HG03558 (cell line): Measurements from ENCODE around the gene USPL1.
"Not testable (repeated sequence)": the region's sequence is repeated elsewhere in the genome, so short reads cannot be mapped to it uniquely, and the experiment has no call there.

ENCODE experiments used
- ATAC-seq: cut with Tn5 transposase; IDR thresholded peaks from one replicate; pipeline ENCODE4 v1.9.1; 2021; ENCODE audit warnings: moderate number of reproducible peaks; ENCODE audit not compliant: unreplicated experiment; ENCODE audit errors: extremely low read depth

Gene USPL1

DNA sequence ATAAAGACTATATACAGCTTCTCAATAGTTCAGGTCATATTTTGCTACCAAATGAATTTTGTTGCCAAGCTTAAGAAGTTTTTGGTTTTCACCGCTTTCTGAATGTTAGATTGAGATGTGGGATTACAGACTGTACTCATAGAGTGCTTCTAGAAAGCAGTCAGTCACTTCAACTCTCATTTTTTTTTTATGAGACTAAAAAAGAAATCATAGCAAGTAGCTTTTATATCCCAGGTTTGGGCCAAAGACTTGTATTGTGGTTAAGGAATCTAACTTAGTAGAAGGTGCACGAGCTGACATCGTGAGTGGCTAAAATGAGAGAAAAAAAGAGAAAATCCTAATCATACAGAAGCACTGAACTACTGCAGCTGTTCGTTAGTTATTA lies 2.2 kb upstream of the USPL1 start:
- ATAC-seq, result no peak

DNA sequence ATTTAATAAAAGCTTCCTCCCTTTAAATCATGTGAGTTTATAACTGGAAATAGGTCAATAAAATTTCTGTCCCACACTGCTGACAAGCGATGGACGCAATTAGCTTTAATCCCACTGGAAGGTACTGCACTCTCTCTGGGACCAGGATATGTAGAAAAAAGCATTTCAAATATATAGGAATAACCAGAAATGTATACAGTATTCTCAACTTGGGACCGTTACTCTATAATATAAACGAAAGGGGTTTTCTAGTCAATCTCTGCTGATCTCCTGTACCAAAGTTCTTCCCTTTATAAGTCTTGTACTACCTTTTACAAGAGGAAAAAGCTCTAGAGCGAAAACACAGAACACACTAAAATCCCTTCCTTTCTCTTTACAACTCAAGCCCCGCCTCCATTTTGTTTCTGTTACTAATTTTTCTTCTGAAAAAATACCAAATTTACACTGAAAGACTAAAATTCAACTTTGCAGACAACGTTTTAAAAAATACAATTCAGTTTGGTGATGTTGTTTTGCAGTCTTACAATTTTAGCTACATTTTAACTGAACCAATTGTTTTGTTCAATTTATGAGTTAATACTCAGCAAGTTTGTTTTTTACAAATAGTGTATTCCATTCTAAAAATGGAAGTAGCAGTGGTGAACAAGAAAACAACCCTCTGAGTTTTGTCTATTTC lies 1.7 kb upstream of the USPL1 start:
- no peak for ATAC-seq

DNA sequence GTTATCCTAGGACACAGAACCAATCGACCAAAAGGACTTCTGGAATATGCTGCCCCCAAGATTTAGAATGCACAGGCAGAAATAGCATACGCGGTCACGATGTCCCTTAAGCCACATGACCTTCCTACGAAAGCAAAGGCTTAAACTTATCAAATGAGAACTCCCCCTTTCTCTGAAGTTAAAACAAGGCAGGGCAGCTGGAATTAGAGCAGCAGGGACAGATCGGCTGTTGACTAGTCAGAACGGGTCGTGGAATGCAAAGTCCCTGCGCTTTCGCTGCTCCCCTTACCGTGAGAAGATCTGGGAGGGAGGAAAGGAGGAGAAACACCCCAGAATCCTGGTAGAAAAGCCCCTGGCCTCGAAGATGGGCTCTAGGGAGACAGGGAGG lies 799 bp upstream of the USPL1 start:
- ATAC-seq, result peak; percentile 10

DNA sequence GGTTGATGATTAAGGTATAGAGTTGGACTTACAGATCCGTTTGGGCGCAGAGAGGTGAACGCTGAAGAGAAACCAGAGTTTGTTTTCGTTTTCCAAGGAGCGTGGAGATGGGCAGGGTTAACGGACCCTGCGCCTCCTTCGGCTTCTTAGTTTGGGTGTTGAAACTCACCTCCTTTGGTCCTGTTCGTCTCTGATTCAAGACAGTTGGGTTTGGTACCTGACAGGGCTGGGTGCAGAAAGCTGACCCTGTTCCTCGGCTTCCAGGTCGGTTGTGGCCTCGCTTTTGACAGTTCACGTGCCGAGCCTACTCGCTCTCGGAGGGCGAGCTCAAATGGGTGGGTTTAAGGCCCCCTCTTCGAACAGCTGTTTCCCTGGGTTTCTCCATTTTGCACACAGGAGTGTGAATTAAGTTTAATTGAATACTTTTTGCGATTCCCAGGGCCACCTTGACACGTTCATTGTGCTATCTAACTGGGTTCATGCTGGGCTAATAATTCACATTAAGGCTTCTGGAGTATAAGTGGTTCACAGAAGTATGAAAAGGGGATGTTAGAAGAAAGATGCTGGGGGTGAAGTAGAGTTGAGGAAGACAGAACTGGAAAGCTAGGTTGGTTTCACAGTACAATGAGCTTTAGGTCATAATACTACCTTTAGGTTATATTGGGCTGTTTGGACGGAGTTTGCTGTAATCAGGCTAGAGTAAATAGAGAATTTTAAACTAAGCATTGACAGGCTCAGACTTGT lies 638 bp downstream of the USPL1 start:
- no peak for ATAC-seq

DNA sequence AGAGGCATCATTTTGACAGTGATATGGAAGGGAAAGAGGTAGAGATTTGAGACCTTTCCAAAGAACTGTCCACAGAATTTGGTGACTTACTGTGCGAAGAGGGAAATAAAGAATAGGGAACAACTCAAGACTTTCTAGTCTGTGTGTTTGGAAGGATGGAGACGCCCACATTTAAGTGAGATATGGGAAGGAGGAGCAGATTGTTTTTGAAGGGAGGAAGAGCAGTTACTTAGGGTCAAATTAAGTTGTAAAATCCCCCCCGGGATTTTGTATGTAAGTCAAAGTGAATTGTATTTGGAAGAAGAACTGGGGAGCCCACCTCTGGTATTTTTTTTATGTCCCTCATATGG lies 1.2 kb downstream of the USPL1 start:
- ATAC-seq, result no peak

DNA sequence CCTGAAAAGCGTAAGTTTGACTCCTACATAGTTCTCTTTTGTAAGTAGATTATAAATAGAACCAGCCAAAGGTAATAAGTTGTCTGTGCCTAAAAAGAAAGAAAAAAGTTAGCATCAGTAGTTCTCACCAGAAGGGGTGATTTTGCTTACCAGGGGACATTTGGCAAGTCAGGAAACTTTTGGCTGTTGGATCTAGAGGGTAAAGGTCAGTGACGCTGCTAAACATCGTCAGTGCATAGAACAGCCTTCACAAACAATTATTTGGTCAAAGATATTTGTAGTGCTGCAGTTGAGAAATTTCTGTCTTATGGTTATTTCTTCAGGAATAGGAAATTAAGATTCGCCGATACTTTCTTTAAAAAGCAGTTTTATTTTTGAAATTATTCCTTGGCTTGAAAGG lies 2.0 kb downstream of the USPL1 start:
- no peak for ATAC-seq

DNA sequence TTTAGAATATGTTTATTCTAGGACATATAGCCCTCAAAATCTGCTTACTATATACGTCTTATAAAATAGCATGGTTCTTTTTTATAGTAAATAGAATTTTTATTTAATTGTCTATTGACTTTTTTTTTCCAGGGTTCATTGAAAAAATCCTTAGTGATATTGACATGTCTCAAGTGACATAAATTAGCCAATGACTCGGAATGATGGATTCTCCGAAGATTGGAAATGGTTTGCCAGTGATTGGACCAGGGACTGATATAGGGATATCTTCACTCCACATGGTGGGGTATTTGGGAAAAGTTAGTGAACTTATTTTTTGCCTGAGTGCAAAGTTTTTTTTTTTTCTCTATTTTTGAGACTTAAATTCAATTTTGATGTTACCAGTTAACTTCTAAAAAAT lies 3.2 kb downstream of the USPL1 start:
- no peak for ATAC-seq

DNA sequence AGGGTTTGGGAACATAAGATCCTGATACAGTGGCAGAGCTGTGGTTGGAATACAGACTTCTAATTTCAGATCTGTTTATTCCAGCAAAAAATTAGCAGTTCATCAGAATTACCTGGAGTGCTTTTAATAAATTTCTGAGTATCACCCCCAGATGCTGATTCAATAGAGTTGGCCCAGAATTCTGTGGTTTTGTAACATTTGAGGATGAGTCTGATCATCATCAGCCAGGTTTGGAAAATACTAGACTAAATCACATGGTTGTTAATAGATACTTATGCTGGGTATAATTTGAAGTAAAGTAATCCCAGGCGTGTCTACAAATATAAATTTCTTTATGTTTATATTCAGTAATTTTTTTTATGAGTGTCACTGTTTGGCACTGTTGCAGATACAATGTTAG lies 4.8 kb downstream of the USPL1 start:
- ATAC-seq, result no peak

DNA sequence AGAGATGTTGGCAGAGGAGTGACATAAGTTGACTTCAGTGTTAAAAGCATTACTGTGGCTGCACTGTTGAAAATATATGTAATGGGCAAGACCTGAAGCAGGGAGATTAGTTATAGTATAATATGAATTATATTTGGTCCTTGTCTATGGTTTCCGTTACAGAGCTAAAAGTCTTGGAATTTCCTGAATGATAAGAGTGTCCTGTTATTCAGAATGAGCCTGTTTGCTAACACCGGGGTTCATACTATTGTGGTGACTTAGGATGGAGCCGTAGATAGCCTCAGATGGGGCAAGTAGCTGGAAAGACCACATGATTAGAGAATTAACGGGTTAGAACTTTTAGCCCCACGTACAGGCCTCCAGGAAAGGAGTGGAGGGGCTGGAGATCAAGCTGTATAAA lies 5.7 kb downstream of the USPL1 start:
- no peak for ATAC-seq

DNA sequence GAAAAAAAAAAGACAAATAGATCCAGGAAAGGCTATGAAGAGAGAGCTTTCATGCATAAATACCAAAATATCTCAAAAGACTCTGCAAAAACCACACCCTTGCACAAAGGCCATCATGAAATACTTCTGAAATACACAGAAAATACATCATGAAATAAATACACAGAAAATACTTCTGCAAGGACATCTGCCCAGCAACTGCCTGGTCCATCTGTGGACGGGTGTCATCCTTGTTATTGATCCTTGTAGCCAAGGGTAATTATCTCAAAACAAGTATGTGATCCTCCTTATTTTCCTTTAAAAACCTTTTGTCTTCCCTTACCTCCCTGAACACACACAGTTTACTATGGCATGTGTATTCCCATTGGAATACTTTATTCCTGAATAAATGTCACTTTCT lies 6.9 kb downstream of the USPL1 start:
- ATAC-seq, result no peak

DNA sequence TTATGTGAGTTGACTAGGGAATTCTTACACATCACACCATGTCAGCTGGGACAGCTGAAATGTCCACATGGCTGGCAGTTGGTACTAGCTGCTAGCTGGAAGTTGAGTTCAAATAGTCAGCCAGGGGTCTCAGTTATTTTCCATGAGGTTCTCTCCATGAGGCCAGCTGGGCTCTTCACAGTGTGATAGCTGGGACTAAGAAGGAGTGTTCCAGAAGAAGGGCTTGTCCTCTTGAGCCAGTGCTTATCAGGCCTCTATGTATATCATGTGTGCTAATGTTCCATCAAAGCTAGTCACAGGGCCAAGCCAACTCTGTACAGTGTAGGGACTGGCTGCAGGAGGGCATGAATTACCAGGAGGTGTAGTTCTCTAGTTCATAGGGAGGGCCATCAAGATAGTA lies 11.8 kb downstream of the USPL1 start:
- ATAC-seq, result no peak

DNA sequence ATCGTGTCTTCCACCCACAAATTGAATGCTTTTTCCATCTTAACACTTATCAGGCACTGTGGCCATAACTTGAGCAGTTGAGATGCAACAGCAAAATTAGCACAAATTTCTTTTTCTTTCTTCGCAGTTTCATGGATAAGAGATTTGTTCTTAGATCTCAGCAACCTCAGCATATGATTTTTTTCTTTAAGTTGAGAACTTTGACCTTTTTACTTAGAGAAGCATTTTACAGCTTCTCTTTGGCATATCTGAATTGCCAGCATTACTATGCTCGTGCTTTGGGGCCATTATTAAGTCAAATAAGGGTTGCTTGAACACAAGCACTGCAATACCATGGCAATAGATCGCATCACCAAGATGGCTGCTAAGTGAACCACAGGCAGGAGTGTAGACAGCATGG lies 16.1 kb downstream of the USPL1 start:
- ATAC-seq, result no peak

DNA sequence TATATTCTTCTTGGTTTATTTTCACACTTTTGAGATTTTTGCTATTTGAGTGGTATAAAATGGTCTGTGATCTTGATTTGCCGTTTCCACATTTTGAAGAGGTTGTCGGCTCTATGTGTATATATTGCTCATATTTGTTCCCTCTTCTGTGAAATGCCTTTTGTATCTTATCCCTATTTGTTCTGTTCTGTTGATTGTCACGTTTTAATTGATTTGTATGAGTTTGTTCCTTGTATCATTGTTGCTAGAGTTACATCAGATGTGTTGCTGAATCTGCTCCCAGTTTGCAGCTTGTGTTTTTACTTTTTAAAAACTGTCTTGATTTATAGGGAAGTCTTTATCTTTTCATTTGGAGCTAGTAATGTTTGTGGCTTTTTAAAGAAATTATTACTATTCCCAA lies 17.1 kb downstream of the USPL1 start:
- no peak for ATAC-seq

DNA sequence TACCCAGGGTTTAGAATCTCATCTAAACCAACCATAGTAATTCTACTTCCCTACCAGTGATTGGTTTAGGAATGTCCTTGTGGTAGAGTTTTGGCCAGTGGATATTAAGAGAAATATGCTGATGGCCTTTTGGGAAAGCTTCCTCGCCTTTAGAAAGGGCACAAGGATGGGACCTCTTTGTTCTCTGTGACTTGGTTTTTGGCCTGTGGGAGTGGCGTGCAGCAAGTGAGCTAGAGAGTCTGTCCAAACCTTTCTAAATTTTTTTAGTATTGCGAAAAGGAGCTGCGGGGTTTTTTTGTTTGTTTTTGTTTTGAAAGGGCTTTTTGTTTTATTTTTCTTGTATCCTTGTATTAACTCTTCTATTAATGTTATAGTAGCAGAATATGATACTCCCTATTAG lies 20.6 kb downstream of the USPL1 start:
- ATAC-seq, result no peak

DNA sequence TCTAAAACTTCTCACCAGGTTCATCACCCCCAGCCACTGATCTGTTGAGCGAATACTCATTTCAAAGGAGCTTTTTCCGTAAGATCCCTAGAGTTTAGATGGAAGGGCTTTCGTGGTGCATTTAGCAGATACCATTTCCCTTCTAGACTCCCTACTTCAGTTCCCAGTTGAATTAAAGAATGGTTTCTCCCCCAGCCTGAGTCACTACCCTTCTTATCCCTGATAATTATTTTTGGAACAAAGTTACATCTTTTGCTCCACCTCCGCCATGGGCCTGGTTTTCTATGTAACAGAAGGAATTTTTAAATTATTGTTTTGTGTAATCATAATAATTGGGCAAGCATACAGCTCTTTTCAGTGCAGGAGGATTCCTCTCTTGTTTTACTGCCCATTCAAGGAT lies 22.0 kb downstream of the USPL1 start:
- ATAC-seq, result no peak

DNA sequence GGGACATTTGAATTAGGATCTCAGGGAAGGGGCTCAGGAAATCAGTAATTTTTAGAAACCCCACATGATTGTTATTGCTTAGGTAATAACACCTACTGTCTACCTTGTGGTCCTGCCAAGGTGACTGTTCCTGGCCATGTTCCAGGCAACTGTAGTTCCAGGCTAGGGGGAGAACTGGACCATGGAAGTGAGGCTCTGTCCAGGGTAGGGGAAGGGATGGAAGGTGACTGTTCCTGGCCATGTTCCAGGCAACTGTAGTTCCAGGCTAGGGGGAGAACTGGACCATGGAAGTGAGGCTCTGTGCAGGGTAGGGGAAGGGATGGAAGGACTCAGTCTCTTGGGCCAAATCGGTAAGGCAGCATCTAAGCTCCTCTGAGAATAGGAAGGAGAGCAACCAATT lies 23.5 kb downstream of the USPL1 start:
- not testable (repeated sequence) for ATAC-seq

DNA sequence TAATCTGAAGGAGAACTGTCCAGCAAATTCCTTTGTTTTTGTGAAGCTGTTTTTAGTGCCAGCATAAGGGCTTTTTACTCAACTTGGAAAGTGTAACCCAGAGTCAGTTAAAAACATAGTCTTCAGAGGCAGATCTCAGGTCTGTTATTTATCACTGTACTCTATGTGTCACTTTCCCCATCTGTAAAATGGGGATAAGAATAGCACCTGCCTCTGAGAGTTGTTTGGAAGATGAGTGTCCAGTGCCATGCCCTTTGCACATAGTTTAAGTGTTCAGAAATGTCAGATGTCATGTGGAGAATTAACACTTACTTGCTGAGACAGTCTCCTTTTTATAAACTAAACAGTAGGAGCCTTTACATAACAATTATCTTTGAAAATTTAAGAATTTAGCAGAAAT lies 27.9 kb downstream of the USPL1 start:
- no peak for ATAC-seq

DNA sequence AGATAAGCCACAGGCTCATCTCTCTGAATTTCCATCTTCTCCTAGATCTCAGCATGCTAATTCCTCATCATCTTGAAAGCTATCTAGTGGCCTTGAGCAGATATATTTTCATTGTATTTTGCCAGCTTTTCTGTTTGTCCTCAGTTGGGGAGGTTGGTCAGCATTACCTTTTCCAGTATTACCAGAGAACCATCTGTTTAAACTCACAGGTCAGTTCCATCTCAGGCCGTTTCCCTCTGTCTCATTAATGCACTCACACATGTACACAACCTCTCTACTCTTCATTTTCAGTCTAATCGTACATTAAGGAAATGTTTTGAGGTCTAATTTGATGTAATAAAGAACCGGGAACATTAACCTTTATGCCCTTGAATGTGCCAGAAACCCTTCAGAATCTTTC lies 29.7 kb downstream of the USPL1 start:
- no peak for ATAC-seq

DNA sequence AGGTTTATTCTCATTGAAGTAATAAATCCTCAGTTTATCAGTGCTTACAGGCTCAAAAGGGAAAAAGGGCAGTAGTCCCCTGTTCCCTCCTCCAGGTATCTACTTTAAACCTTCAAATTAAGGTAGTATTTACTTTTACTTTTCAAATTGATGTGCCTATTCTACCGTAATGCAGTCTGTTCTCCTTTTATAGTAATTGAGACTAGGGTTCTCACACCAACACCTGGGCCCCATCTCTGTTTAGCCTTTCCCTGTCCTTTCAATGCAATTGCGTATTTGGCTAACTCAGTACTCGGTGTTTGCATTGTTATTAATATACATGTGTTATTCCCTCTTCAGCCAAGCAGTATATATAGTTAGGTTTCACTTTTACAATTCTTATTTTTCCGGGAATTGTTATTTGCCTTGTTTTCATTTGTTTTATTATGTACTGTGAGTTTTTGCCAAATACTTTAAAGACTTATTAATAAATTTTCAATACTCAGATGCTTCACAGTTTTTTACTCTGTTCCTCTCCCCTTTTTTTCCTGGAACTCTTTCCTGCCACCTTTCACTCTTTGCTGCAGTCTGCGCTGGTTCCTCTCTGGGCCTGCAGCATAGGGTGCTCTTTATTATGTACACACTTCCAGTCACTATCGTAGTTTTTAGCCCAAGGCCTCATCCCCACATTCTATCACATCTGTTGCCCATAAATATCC lies 30.3 kb downstream of the USPL1 start:
- no peak for ATAC-seq

DNA sequence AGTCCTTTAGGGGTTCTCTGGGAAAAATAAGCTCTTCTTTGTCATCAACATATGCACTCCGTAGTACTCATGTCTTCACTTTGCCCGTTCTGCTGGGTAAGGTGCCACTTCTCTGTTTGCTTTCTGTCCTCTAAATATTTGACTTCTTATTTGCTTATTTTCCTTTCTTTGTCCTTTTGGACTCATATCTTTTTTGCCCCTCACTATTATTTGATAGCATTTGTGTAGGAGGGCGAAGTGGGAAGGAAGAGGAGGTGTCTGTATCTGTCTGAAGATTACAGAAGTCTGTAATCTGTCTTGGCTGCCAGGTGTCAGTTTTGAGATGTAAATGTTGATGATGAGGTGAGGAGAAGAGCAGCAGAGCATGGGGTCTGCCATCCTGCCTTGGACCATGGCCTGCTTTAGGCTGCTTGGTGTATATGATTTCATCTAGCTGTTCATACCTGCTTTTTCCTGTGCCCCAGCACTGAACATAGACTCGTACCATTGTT lies 30.8 kb downstream of the USPL1 start:
- ATAC-seq, result no peak

DNA sequence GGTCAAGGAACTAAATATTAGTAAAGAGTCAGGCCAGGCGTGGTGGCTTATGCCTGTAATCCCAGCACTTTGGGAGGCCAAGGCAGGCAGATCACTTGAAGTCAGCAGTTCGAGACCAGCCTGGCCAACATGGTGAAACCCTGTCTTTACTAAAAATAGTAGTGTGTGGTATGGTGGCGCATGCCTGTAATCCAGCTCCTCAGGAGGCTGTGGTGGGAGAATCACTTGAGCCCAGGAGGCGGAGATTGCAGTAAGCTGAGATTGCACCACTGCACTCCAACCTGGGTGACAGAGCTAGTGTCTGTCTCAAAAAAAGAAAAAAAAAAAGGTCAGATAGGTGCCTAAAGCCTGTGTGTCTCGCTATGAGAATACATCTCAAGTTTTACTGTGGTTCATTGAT lies 33.9 kb downstream of the USPL1 start:
- ATAC-seq, result not testable (repeated sequence)
